GM18505 (cell line): ENCODE measurements around the gene SECTM1.

Source experiments
- ATAC-seq: cut with Tn5 transposase; IDR thresholded peaks from one replicate; pipeline ENCODE4 v1.9.1; 2021; ENCODE audit not compliant: unreplicated experiment
- POLR2A ChIP-seq: IDR thresholded peaks from 4 replicates; pipeline ENCODE4 v1.6.1; 2011; ENCODE audit warnings: borderline replicate concordance; ENCODE audit not compliant: insufficient read depth, insufficient read length; ENCODE audit errors: extremely low read depth

SECTM1 gene

GRCh38 chr17:82346342-82347300, 13.1 kb upstream of the SECTM1 start:
- no peak for TF ChIP-seq POLR2A
- no peak for ATAC-seq

- no peak for ATAC-seq
- TF ChIP-seq POLR2A, result no peak
Measured at GRCh38 chr17:82345151-82345976, 11.8 kb upstream of the SECTM1 start.

- ATAC-seq, result no peak
- TF ChIP-seq POLR2A, result no peak
Measured at GRCh38 chr17:82344175-82344907, 10.8 kb upstream of the SECTM1 start.

GRCh38 chr17:82343560-82343959, 10.0 kb upstream of the SECTM1 start:
- TF ChIP-seq POLR2A, result no peak

GRCh38 chr17:82342361-82343079, 9.0 kb upstream of the SECTM1 start:
- TF ChIP-seq POLR2A, result no peak
- no peak for ATAC-seq

More at GRCh38 chr17:82343560-82343959, 10.0 kb upstream of the SECTM1 start:
- no peak for ATAC-seq

GRCh38 chr17:82339634-82340580, 6.3 kb upstream of the SECTM1 start:
- TF ChIP-seq POLR2A, result no peak
- no peak for ATAC-seq

- ATAC-seq, result no peak
- TF ChIP-seq POLR2A, result no peak
Measured at GRCh38 chr17:82338858-82339633, 5.5 kb upstream of the SECTM1 start.

GRCh38 chr17:82334622-82335394, 1.2 kb upstream of the SECTM1 start:
- TF ChIP-seq POLR2A, result no peak
- ATAC-seq, result no peak

GRCh38 chr17:82334204-82334621, 647 bp upstream of the SECTM1 start:
- no peak for ATAC-seq
- no peak for TF ChIP-seq POLR2A

GRCh38 chr17:82332669-82333278, 792 bp downstream of the SECTM1 start:
- TF ChIP-seq POLR2A, result no peak
- ATAC-seq, result no peak
